GM23338 (cell line): ENCODE data around the gene ATP4B. TPM values are rescaled to one million over a fixed set of nuclear protein-coding genes. Genes with fewer than 3 reads are reported as not detected.

ENCODE experiments used
- ATAC-seq: fragments of 200-7000 bp; cut with Tn5 transposase; 3 replicates; pipeline ENCODE4 v1.9.1; 2020
- DNase-seq: peaks from one replicate; pipeline ENCODE4 v3.0.0-alpha.2; 2015; ENCODE audit warnings: low spot score
- H2AFZ ChIP-seq: fragments of 200-600 bp; sonication (generic); 2 replicates; pipeline ENCODE4 v1.8.0; 2016; ENCODE audit warnings: antibody characterized with exemption, mild to moderate bottlenecking, moderate library complexity
- H3F3A ChIP-seq: fragments of 200-600 bp; sonication (generic); replicated peaks from 2 replicates; pipeline ENCODE4 v1.8.0; 2017; ENCODE audit warnings: antibody characterized with exemption, mixed run types, low read depth
- H3K27ac ChIP-seq: fragments of 200-600 bp; sonication (generic); 2 replicates; pipeline ENCODE4 v1.6.1; 2016; ENCODE audit warnings: low read depth
- H3K27me3 ChIP-seq: fragments of 200-600 bp; sonication (generic); 2 replicates; pipeline ENCODE4 v1.8.0; 2016; ENCODE audit warnings: mild to moderate bottlenecking, mixed run types, moderate library complexity; ENCODE audit not compliant: insufficient read depth
- H3K36me3 ChIP-seq: fragments of 200-600 bp; sonication (generic); 2 replicates; pipeline ENCODE4 v1.8.0; 2016; ENCODE audit warnings: mild to moderate bottlenecking; ENCODE audit not compliant: insufficient read depth
- H3K4me1 ChIP-seq: fragments of 200-600 bp; sonication (generic); 2 replicates; pipeline ENCODE4 v1.8.0; 2016; ENCODE audit warnings: mild to moderate bottlenecking, moderate library complexity; ENCODE audit not compliant: insufficient read depth
- H3K4me2 ChIP-seq: fragments of 200-600 bp; sonication (generic); 2 replicates; pipeline ENCODE4 v1.7.1; 2017; ENCODE audit warnings: mixed run types
- H3K4me3 ChIP-seq: fragments of 200-600 bp; sonication (generic); 2 replicates; pipeline ENCODE4 v1.6.1; 2016; ENCODE audit warnings: mixed run types
- H3K79me2 ChIP-seq: fragments of 200-600 bp; sonication (generic); replicated peaks from 2 replicates; pipeline ENCODE4 v1.8.0; 2017; ENCODE audit warnings: mild to moderate bottlenecking; ENCODE audit not compliant: insufficient read depth
- H3K9me2 ChIP-seq: fragments of 200-600 bp; sonication (generic); 2 replicates; pipeline ENCODE4 v1.8.0; 2017; ENCODE audit not compliant: insufficient read depth
- H4K20me1 ChIP-seq: fragments of 200-600 bp; sonication (generic); replicated peaks from 2 replicates; pipeline ENCODE4 v1.8.0; 2017; ENCODE audit warnings: mild to moderate bottlenecking; ENCODE audit not compliant: insufficient read depth
- H3K27ac Mint-ChIP-seq: 2 replicates; pipeline ENCODE4 v1.8.0; 2020; ENCODE audit warnings: inconsistent platforms, mild to moderate bottlenecking, moderate library complexity, mixed read lengths
- H3K27me3 Mint-ChIP-seq: 3 replicates; pipeline ENCODE4 v1.8.0; 2022; ENCODE audit warnings: low read depth, mild to moderate bottlenecking, moderate library complexity, mixed read lengths, inconsistent platforms; ENCODE audit not compliant: insufficient read depth, poor library complexity
- H3K36me3 Mint-ChIP-seq: 3 replicates; pipeline ENCODE4 v1.8.0; 2021; ENCODE audit warnings: low read depth, mild to moderate bottlenecking, inconsistent platforms, moderate library complexity, mixed read lengths
- H3K4me1 Mint-ChIP-seq: 3 replicates; pipeline ENCODE4 v1.8.0; 2020; ENCODE audit warnings: mild to moderate bottlenecking, inconsistent platforms, mixed read lengths
- H3K4me3 Mint-ChIP-seq: 3 replicates; pipeline ENCODE4 v1.8.0; 2021; ENCODE audit warnings: moderate library complexity, mild to moderate bottlenecking, inconsistent platforms, mixed read lengths
- H3K9me3 Mint-ChIP-seq: 3 replicates; pipeline ENCODE4 v1.8.0; 2020; ENCODE audit warnings: moderate library complexity, mild to moderate bottlenecking, inconsistent platforms, mixed read lengths
- CREB1 ChIP-seq: fragments of 250-450 bp; sonication (Bioruptor Pico); IDR thresholded peaks from 2 replicates; pipeline ENCODE4 v1.5.0; 2020; ENCODE audit warnings: low read depth, mild to moderate bottlenecking, moderate library complexity
- CTCF ChIP-seq, 2 experiments: fragments of 200-600 bp in 1 of 2; sonication (generic) in 1 of 2; conservative IDR thresholded peaks; 2 replicates each; pipeline versions ENCODE4 v1.5.1 to v1.6.1; 2016 to 2017; ENCODE audit warnings: antibody characterized with exemption in 2 of 2, low read depth in 2 of 2, mild to moderate bottlenecking in 2 of 2, moderate library complexity in 1 of 2
- EZH2phosphoT487 ChIP-seq: fragments of 200-600 bp; sonication (generic); IDR thresholded peaks from one replicate; pipeline ENCODE4 v1.8.1; 2018; ENCODE audit warnings: antibody characterized with exemption; ENCODE audit not compliant: unreplicated experiment
- NANOG ChIP-seq: IDR thresholded peaks from 2 replicates; pipeline ENCODE4 v1.6.1; 2016; ENCODE audit warnings: antibody characterized with exemption, borderline replicate concordance
- POLR2AphosphoS5 ChIP-seq: IDR thresholded peaks from 2 replicates; pipeline ENCODE4 v1.6.1; 2016; ENCODE audit warnings: antibody characterized with exemption, low read depth
- REST ChIP-seq: IDR thresholded peaks from one replicate; pipeline ENCODE4 v1.6.1; 2018; ENCODE audit warnings: antibody characterized with exemption; ENCODE audit not compliant: unreplicated experiment
- STAT1 ChIP-seq: IDR thresholded peaks from one replicate; pipeline ENCODE4 v1.6.1; 2016; ENCODE audit warnings: antibody characterized with exemption; ENCODE audit not compliant: unreplicated experiment
- ZNF114 ChIP-seq: fragments of 250-450 bp; sonication (Bioruptor Pico); IDR thresholded peaks from 2 replicates; pipeline ENCODE4 v1.5.0; 2020; ENCODE audit warnings: mild to moderate bottlenecking, moderate library complexity
- ZNF331 ChIP-seq: fragments of 250-450 bp; sonication (Bioruptor Pico); IDR thresholded peaks from 2 replicates; pipeline ENCODE4 v1.5.0; 2020; ENCODE audit warnings: low read depth, mild to moderate bottlenecking, moderate library complexity
- ZNF462 ChIP-seq: fragments of 250-450 bp; sonication (Bioruptor Pico); IDR thresholded peaks from 2 replicates; pipeline ENCODE4 v1.5.0; 2020; ENCODE audit warnings: mild to moderate bottlenecking, moderate library complexity
- polyA plus RNA-seq: library from polyadenylated mRNA; unstranded; fragments of >200 nt; fragmentation: Nextera tagmentation; extraction: Ambion mirVana; gene quantifications from 2 replicates; pipeline ENCODE4 v1.2.1, GENCODE V29; 2016
- total RNA-seq: library from RNA; depleted of rRNA; stranded (reverse); fragments of >200 nt; shearing (Covaris generic); gene quantifications from 2 replicates; pipeline ENCODE4 v1.2.3, GENCODE V29; 2014

ATP4B gene
- total and polyA plus RNA-seq, 2 experiments from 2014 or later: not detected

- TF ChIP-seq CTCF (conservative IDR thresholded peaks at IDR 0.05; ENCODE audit: low read depth in 2 of 2) (no peak), NANOG (no peak), REST (no peak), ZNF331 (CRISPR knock-in tag) (no peak), STAT1 (no peak), EZH2phosphoT487 (no peak), ZNF114 (CRISPR knock-in tag) (no peak)
These were observed 27.7 kb downstream of the ATP4B start (continued) for GRCh38 chr13:113630296-113630695.

- Mint-ChIP-seq H3K36me3 (peaks cover 69% of the 10 kb centered on the region), H3K9me3 (peaks cover 11% of the 10 kb centered on the region), H3K27ac (peak overlapping the region; percentile 58; the same call in 1 of the 2 replicates), H3K4me3 (no peak overlapping the region), H3K4me1 (peaks cover 7% of the 10 kb centered on the region), H3K27me3 (peaks cover 26% of the 10 kb centered on the region)
- H3K4me2 ChIP-seq: no peak overlapping the region
- no peak overlapping the region for H3K27ac ChIP-seq
- no peaks in the 10 kb centered on the region for H3K9me2 ChIP-seq
- H3K36me3 ChIP-seq: 0 out of 2 replicates have a peak, but pooled peaks cover 4% of the 10 kb centered on the region
- no peak overlapping the region for H3K4me3 ChIP-seq
- ATAC-seq: no peak
- peaks cover 3% of the 10 kb centered on the region; the same call in 1 of the 2 replicates for H3F3A ChIP-seq
- no peaks in the 10 kb centered on the region; the same call in 1 of the 2 replicates for H4K20me1 ChIP-seq
- H3K79me2 ChIP-seq: peaks cover 26% of the 10 kb centered on the region
- no peaks in the 10 kb centered on the region for H3K27me3 ChIP-seq
- no peaks in the 10 kb centered on the region for H3K4me1 ChIP-seq
- DNase-seq: no peak
- H2AFZ ChIP-seq: no peak overlapping the region
- TF ChIP-seq ZNF114 (CRISPR knock-in tag) (no peak), REST (no peak), CREB1 (CRISPR knock-in tag) (no peak), POLR2AphosphoS5 (no peak), ZNF462 (no peak), EZH2phosphoT487 (no peak)
These were observed 28.1 kb downstream of the ATP4B start for GRCh38 chr13:113629866-113630265.
